HG03354 (cell line): ENCODE measurements around the gene MTA1.

ENCODE experiments used
- ATAC-seq: cut with Tn5 transposase; IDR thresholded peaks from one replicate; pipeline ENCODE4 v1.9.1; 2021; ENCODE audit warnings: mild to moderate bottlenecking; ENCODE audit not compliant: unreplicated experiment, poor library complexity, severe bottlenecking

MTA1 gene

GRCh38 chr14:105492031-105492970 is 72.7 kb downstream of the MTA1 start:
- ATAC-seq: no peak

GRCh38 chr14:105492971-105493871 is 73.6 kb downstream of the MTA1 start:
- no peak for ATAC-seq

- ATAC-seq: no peak
Measured at GRCh38 chr14:105493921-105494605, 74.4 kb downstream of the MTA1 start.

DNA sequence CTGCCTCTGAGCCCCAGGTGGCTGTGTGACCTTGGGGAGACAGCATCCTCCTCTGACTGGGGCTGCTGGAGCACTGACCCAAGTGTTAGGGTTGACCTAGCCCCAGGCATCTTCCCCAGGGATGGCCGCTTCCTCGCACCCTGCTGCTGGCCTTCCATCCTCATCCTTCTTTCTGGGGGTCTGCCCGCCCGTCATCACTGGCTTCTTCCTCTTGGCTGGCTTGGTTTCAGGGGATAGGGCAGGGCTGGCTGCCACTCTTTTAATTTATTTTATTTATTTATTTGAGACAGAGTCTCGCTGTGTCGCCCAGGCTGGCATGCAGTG is 74.9 kb downstream of the MTA1 start:
- ATAC-seq: no peak

DNA sequence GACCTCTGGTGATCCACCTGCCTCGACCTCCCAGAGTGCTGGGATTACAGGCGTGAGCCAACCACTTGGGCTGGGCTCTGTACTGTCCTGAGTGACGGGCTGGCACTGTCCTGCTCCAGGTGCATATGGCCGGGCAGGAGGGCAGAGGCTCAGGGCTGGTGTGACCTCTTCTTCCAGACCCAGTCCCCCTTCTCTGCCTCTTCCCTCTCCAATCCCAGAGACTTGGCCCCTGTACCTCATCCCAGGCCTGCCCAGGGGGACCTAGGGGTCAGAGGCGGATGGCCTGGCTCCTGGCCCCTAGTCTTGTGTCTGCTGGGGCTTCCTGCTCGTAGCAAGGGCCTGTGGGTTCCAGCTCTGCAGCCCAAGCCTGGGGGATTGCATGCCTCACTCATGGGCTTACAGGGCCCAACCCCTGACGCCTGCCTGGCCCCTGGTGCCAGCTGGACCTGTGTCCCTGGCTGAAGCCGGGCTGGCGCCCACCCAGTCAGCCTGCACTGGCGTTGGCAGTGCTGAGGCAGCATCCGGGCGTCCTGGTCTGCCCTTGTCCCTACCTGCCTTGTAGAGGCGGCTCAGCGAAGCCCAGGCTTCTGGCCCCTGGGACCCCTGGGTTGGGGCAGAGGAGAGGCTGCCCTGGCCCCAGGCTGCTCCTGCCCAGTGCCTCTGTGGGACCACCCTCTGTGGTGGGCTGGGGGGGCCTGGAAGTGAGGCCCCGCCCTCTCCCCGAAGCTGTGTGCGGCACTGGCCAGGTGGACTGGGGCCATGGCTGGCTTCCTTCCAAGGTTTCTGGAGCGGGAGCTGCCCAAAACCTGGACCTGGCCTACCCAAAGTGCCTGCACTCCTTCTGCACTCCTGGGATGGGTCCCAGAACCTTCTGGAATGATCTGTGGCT is 75.7 kb downstream of the MTA1 start:
- ATAC-seq: no peak

DNA sequence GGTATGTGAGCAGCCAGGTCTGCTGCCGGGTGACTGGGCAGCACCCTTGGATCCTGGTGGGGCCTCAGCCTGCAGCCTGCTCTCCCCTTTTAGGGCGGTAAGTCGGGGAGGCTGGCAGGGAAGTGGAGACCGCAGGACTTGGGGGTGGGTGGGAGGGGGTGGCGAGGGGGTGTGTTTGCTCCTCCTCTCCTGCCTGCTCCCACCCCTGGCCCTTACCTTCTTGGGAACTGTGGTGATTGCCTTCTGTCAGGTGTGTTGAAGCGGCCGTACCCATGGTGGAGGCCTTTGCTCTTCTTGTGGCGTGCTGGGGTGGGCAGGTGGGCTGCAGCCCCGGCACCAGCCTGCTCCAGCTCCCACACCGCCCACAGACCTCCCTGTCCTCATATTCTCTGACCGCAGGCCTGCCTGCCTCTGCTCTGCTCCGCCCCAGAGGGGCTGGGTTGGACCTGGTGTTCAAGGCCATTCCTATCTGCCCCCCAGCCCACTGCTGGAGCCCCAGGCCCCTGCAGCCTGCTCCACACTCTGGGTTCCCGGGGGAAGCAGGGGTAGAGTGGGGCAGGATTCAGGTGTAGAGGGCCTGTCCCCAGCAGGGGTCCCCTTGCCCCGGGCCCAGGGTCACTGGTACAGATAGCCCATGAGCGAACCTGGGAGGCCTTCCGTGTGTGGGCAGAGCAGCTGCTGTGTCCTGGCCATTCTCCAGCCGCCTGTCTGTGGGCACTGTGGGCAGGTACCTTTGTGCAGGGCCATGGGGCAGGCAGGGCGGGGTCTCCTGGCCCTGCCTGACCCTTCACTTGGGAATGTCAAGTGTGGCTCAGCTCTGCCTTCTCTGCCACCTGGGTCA is 76.6 kb downstream of the MTA1 start:
- no peak for ATAC-seq

DNA sequence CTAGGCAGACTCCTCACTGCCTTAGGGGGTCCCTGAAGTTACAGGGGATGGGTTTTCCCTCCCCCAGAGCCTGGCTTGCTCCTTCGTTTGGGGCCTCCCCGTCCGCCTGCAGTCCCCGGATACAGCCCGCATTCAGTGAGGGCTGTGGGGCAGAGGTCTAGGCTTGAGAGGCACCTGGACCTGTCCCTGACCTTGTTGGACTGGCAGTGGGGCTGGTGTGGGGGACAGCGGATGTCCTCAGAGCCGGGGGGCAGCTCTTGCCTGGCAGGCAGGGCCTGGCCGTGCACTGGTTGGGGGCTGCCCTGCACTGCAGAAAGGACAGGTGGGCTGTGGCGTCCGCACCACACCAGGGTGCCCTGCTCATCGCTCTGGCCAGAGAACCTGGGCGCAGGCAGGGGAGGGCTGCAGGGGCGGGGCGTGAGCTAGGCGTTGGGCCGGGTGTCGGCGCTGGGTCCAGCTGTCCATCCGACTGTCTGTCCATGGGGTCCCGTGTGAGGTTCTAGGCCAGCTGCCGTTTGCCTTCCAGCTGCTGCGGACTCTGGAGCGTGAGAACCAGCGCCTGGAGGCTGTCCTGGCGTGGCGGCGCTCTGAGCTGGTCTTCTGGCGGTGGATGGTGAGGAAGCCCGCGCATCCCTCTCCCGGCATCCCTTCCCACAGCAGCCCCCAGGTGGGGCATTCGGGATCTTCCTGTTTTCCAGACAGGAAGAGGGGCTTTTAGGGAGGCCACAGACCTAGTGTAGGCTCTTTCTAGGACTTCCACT is 77.4 kb downstream of the MTA1 start:
- no peak for ATAC-seq

DNA sequence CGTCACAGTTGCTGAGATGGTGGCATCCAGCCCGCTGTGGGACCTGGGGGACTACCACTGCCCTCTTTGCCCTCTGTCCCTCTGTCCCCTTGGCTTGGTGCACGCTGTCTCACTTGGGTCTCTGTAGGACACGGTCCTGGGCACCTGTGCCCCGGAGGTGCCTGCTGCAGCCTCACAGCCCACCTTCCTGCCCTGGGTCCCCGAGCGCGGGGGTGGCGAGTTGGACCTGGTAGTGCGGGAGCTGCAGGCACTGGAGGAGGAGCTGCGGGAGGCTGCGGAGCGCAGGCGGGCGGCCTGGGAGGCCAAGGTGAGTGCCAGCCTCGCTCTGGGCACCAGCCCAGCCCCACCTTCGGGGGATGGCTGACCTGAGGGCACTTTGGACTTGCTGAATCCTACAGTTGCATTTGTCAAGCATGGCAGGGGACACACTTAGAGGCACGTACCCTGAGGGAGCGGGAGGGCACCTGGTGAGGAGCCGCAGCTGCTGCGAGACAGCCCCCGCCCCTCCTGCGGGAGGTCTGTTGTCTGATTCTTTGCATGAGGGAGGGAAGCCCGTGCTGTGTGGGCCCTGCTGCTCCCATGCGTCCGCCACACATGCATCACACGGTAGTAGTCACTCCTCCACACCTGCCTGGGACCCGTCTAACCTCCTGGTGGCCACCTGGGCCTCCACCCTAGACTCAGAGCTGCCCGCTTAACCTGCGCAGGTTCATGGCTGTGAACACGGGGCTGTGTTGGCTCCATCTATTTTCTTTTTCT is 78.2 kb downstream of the MTA1 start:
- no peak for ATAC-seq

GRCh38 chr14:105498430-105499255 is 79.0 kb downstream of the MTA1 start:
- no peak for ATAC-seq

DNA sequence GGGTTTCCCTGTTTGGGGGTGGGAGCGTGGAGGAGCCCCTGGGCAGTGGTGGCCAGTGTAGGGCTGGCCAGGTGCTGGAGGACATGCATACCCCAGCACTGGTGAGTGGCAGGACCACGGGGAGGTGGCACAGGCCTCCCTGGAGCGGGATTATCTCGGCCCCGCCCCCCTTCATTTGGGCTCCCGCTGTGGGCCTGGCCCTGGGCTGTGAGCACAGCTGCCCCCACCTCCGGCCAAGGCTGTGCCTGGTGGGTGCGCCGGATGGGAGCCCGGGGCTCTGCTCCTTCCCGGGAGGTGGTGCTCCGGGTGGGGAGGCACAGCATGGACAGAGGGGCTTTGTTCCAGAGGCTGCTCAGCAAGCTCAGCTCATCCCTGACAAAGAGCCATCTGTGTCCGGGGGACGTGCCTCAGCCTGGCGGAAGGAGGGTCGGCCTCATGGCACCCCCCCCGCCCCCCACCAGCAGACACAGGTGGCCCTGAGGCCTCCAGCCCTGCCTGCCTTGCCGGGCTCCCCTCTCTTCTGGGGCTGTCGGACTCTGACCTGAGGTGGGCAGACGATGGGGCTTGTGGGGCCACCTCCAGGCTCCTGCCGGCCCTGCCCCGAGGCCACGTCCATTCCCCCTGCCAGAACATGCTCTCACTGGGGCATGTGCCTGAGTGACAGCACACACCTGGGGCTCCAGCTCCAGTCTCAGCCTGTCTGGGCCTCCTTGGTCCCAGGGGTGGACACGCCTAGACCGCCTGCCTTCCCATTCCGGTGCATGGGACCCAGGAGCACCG is 79.8 kb downstream of the MTA1 start:
- no peak for ATAC-seq

DNA sequence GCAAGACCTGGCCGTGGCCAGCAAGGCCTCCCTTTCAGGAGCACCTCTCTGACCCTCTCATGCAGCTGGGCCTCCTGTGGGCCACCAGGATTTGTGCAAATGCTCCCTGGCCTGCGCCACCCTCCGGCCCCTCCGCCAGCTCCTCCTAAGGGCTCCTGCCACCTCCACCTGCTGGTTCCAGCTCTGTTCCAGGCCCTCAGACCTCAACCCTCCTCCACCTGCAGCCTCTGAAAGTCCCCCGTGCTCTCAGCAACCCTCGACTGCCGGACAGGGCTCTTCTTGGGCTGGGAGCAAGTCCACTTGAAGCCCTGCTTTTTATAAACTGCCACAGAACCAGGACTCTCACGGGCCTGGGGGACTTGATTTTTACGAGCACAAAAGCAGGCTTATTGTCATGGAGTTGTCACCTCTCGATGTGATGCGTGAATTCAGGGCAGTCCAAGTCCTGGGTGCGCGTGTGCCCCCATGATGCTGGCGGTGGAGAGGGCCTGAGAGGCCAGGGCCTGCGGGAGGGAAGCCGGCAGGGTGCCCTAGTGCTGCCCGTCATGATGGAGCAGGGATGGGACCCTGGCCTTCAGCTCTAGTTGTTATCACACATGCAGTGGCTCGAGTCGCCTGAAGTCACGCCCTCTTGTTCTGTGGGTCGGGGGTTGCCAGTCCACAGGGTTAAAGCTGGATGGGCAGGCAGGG is 80.6 kb downstream of the MTA1 start:
- ATAC-seq: no peak

DNA sequence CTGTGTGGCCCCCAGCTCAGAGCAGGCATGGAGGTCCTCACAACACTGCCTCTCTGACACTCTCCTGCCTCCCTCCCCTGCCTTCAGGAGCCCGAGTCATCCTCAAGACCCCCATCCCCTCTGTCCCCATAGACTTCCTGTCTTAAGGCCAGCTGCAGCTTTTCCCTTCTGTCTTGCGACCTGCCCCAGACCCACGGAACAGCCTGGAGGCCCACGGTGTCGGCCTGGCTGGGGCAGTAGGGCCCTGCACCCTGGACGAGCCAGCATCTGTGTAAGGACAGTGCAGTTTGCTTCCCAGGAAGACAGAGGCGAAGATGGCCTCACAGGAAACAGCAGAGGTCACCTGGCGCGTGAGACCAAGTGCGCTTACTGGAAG is 81.1 kb downstream of the MTA1 start:
- ATAC-seq: no peak

GRCh38 chr14:105501504-105502291 is 82.1 kb downstream of the MTA1 start:
- ATAC-seq: no peak
